ENCODE results near the gene ZNHIT3.
A peak's percentile ranks its signal among the peaks of the same experiment; 100 is the strongest.

The ZNHIT3 gene

GRCh38 chr17:36545077-36545464, 58.6 kb downstream of the ZNHIT3 start:
- H3K27ac ChIP-seq: peak overlapping the region; percentile 98 to 100 (median 99)

More at GRCh38 chr17:36545077-36545464, 58.6 kb downstream of the ZNHIT3 start:
- Histone ChIP-seq H3K27me3 (no peaks in the 10 kb centered on the region), H4K20me1 (peaks cover 43 to 47% (median 45%) of the 10 kb centered on the region in 11 experiments), H3K9me3 (replicated peaks in 1 of 11) (no peaks in the 10 kb centered on the region), H3K4me1 (peaks cover 33 to 50% (median 38%) of the 10 kb centered on the region in 10 experiments), H3K36me3 (peaks cover 21 to 52% (median 42%) of the 10 kb centered on the region in 11 experiments; a peak in 20 of 22 replicates), H3K4me3 (peak overlapping the region; percentile 74 to 98 (median 89)), H3K9ac (peak overlapping the region; percentile 98 to 100 (median 99)), H3K4me2 (peak overlapping the region in 5 of 11 experiments; percentile 29 to 92 (median 51); a peak in 5 of 22 replicates)
- TF ChIP-seq Cebpa-rat (IDR thresholded peaks at IDR 0.05): no peak

Measured in BLaER1 treated with 17β-estradiol and CSF1 and Interleukin-3, amounts not matched to agents 10 nM and 100 nM (cell line).